Measurements from ENCODE around the gene EDA2R.

EDA2R gene

DNA sequence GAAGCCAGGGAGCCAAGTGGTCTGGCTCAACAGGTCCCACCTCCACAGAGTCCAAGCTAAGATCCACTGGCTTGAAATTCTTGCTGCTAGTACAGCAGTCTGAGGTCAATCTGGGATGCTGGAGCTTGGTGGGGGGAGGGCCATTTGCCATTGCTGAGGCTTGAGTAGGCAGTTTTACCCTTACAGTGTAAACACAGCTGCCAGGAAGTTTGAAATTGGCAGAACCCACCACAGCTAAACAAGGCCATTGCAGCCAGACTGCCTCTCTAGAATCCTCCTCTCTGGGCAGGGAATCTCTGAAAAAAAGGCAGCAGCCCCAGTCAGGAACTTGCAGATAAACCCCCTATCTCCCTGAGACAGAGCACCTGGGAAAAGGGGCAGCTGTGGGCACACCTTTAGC is 84.9 kb downstream of the EDA2R start:
- no peak for TF ChIP-seq ZFX (IDR thresholded peaks at IDR 0.05)
- TF ChIP-seq, protein P1, sequence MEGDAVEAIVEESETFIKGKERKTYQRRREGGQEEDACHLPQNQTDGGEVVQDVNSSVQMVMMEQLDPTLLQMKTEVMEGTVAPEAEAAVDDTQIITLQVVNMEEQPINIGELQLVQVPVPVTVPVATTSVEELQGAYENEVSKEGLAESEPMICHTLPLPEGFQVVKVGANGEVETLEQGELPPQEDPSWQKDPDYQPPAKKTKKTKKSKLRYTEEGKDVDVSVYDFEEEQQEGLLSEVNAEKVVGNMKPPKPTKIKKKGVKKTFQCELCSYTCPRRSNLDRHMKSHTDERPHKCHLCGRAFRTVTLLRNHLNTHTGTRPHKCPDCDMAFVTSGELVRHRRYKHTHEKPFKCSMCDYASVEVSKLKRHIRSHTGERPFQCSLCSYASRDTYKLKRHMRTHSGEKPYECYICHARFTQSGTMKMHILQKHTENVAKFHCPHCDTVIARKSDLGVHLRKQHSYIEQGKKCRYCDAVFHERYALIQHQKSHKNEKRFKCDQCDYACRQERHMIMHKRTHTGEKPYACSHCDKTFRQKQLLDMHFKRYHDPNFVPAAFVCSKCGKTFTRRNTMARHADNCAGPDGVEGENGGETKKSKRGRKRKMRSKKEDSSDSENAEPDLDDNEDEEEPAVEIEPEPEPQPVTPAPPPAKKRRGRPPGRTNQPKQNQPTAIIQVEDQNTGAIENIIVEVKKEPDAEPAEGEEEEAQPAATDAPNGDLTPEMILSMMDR (conservative IDR thresholded peaks at IDR 0.05): no peak
- peak overlapping the region; percentile 27; the same call in 1 of the 2 replicates for H3K27ac ChIP-seq

DNA sequence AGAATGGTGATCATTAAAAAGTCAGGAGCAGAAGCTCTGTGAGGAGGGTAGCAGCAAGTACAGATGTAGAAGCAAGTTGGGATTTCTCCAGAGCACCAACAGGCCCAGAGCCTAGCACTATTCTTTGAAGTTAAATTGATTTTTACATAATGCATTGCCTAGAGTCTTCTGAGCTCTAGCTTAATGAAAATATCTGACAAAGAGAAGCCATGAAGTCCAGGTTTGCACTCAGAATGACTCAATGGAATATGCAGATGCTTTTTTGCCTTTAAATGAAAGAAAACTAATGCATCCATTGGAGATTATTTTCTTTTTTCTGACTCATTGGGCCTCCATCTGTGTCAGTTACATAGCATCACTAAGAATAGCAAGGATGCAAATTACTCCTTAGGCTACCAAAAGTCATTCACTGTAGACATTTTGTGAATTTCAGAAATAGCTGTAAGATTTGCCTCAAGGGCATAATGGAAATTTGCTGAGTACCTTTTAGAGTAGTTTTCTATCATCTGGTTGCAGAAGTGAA is 91.0 kb downstream of the EDA2R start:
- TF ChIP-seq, protein P1 (conservative IDR thresholded peaks at IDR 0.05): no peak
- no peak for TF ChIP-seq ZFX (IDR thresholded peaks at IDR 0.05)
- H3K27ac ChIP-seq: no peak overlapping the region

Data from C4-2B (cell line).